Right lobe of liver (tissue), 4 donors: ENCODE measurements around the gene MEIKIN.

Source experiments
- CTCF ChIP-seq, 4 donors: fragments of 200-600 bp in 3 of 4; fragments of 450-650 bp in 1 of 4; IDR thresholded peaks; one replicate each; pipeline versions ENCODE4 v1.5.1 to v1.8.0; 2016 to 2022; ENCODE audit warnings: antibody characterized with exemption in 4 of 4, mild to moderate bottlenecking in 2 of 4
- POLR2A ChIP-seq: fragments of 450-650 bp; IDR thresholded peaks from one replicate; pipeline ENCODE4 v1.6.1; 2017; ENCODE audit warnings: antibody characterized with exemption, mild to moderate bottlenecking
- donor health status: DM: no; HTN: no; CAD: no.
- donor health status: DM: no; HTN: no; CAD: no.
- donor health status: DM: no; HTN: yes; CAD: no.

DNA sequence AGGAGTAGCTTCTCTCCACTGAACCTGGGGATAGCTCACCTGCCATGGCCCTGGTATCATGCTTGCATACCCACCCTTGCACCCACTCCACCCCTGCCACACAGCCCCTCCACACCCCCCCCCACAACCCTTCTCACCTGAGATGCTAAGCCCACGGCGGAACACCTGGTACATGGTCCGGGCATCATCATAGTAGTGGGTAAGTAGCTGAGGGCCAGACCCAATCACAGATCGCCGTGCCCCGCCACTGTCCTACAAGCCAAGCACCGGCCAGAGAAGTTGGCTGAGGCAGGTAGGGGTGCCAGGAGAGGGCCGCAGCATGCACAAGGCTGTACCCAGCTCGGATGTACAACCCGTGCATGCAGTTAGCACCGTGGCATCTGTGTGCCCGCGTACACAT, 45.3 kb upstream of the MEIKIN start:
- TF ChIP-seq CTCF (IDR thresholded peaks at IDR 0.05), result no peak
- no peak for TF ChIP-seq POLR2A
